HL-60 (cell line): ENCODE results near the gene ITGA8.

ENCODE experiments used
- DNase-seq, 2 experiments: peaks; one replicate each; pipeline ENCODE4 v3.0.0-alpha.2; 2010 to 2020; ENCODE audit warnings: low read depth in 1 of 2, low spot score in 1 of 2
- H3K27ac ChIP-seq: fragments of 250-450 bp; sonication (Bioruptor Pico); replicated peaks from 2 replicates; pipeline ENCODE4 v1.5.1; 2020; ENCODE audit warnings: mild to moderate bottlenecking, moderate library complexity
- H3K27me3 ChIP-seq: fragments of 250-450 bp; sonication (Bioruptor Pico); 2 replicates; pipeline ENCODE4 v1.5.1; 2021; ENCODE audit warnings: mild to moderate bottlenecking, moderate library complexity; ENCODE audit not compliant: insufficient read depth, poor library complexity, severe bottlenecking
- H3K4me3 ChIP-seq: replicated peaks from 2 replicates; pipeline ENCODE4 v1.5.1; 2011; ENCODE audit warnings: mild to moderate bottlenecking, control low read depth, low read length; ENCODE audit not compliant: insufficient read depth
- CTCF ChIP-seq: IDR thresholded peaks from one replicate; pipeline ENCODE4 v1.5.1; 2011; ENCODE audit warnings: low read length, control low read depth, inconsistent platforms; ENCODE audit not compliant: insufficient read depth
- GABPA ChIP-seq: IDR thresholded peaks from 2 replicates; pipeline ENCODE4 v1.6.1; 2012; ENCODE audit warnings: low read depth
- POLR2AphosphoS5 ChIP-seq: IDR thresholded peaks from 2 replicates; pipeline ENCODE4 v1.6.1; 2012; ENCODE audit warnings: low read depth
- SPI1 ChIP-seq: IDR thresholded peaks from 2 replicates; pipeline ENCODE4 v1.6.1; 2012; ENCODE audit warnings: low read depth, mild to moderate bottlenecking, borderline replicate concordance
- TF ChIP-seq, protein P1 (sequence below): IDR thresholded peaks from 2 replicates; pipeline ENCODE4 v1.6.1; 2012; ENCODE audit warnings: low read depth; ENCODE audit not compliant: insufficient replicate concordance

ITGA8 gene

DNA sequence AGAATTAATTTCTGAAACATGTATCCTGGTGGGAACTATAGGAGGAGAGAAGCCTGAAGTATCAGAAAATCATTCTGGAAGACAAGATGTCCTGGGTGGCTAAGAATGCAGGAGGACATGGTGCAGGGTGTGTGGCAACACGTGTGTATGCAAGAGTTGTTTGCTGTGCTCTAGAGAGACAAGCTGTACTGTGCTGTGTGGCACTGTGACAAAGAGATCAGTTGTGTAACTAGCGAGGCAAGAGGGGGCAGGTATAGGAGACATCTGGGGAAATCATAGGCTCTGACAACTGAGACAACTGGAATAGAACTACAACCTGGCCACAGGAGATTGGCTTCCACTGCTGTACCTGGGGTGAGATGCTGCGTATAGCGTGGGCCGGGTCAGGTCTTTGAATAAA, 9.3 kb downstream of the ITGA8 start:
- TF ChIP-seq CTCF, result no peak
- TF ChIP-seq GABPA, result no peak
- no peak for TF ChIP-seq POLR2AphosphoS5
- no peak for TF ChIP-seq SPI1
- TF ChIP-seq, protein P1, sequence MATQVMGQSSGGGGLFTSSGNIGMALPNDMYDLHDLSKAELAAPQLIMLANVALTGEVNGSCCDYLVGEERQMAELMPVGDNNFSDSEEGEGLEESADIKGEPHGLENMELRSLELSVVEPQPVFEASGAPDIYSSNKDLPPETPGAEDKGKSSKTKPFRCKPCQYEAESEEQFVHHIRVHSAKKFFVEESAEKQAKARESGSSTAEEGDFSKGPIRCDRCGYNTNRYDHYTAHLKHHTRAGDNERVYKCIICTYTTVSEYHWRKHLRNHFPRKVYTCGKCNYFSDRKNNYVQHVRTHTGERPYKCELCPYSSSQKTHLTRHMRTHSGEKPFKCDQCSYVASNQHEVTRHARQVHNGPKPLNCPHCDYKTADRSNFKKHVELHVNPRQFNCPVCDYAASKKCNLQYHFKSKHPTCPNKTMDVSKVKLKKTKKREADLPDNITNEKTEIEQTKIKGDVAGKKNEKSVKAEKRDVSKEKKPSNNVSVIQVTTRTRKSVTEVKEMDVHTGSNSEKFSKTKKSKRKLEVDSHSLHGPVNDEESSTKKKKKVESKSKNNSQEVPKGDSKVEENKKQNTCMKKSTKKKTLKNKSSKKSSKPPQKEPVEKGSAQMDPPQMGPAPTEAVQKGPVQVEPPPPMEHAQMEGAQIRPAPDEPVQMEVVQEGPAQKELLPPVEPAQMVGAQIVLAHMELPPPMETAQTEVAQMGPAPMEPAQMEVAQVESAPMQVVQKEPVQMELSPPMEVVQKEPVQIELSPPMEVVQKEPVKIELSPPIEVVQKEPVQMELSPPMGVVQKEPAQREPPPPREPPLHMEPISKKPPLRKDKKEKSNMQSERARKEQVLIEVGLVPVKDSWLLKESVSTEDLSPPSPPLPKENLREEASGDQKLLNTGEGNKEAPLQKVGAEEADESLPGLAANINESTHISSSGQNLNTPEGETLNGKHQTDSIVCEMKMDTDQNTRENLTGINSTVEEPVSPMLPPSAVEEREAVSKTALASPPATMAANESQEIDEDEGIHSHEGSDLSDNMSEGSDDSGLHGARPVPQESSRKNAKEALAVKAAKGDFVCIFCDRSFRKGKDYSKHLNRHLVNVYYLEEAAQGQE, result no peak
- DNase-seq, result no peak
- Histone ChIP-seq H3K4me3 (no peak overlapping the region), H3K27me3 (no peaks in the 10 kb centered on the region), H3K27ac (no peak overlapping the region)

- TF ChIP-seq SPI1 (no peak), GABPA (no peak), CTCF (no peak)
- H3K27ac ChIP-seq, result no peak overlapping the region
- H3K27me3 ChIP-seq, result no peaks in the 10 kb centered on the region
- H3K4me3 ChIP-seq, result no peak overlapping the region
- DNase-seq, result no peak
These were observed 14.4 kb downstream of the ITGA8 start for GRCh38 chr10:15705298-15705697.

DNA sequence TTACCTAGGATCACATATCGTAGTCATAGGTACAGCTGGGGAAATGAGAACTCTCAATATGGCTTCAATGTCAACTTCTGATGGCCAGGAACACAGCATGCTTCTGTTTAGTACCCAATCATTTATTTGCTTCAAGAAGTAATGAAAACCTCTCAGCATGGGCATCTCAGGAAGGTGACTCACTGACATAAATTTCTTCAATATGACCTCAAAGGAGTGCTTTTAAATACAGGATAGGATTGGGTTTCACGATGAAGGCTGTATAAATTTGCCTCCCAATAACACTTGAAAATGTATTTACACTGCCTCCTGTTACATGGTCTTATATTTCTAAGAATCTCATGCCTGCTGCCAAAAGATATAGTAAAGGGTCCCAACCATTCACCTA, 15.1 kb downstream of the ITGA8 start:
- DNase-seq, result no peak
- Histone ChIP-seq H3K4me3 (no peak overlapping the region), H3K27me3 (no peaks in the 10 kb centered on the region), H3K27ac (no peak overlapping the region)
- TF ChIP-seq GABPA, result no peak
- TF ChIP-seq SPI1, result no peak
- TF ChIP-seq, protein P1, result no peak
- no peak for TF ChIP-seq CTCF
- TF ChIP-seq POLR2AphosphoS5, result no peak

DNA sequence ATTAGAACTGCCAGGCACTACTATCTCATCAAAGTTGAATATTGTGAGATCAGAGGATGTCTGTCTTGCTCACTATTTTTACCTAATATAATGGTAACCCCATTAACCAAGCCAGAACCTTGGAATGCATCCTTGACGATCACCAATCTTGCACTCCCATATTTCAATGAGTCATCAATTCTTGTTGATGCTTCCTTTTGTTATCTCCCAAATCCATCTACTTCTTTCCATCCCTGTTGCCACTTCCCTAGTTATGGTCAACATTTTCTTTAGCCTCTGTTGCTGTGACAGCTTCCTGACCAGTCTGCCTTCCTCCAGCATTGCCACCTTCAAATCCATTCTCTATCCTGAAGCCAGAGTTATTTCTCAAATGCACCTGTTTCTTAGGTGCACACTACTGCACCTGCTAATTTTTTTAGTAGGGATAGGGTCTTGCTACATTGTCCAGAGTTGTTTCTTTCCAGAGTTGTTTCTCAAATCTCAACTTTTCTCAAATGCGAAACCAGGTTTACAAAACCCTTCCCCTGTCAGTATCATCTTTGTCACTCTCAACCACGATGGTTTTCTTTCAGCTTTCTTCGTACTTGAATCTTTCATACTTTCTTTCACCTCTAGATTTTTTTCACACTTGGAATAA, 15.7 kb downstream of the ITGA8 start:
- no peak overlapping the region for H3K27ac ChIP-seq

More for the DNA sequence above, 15.7 kb downstream of the ITGA8 start:
- DNase-seq, result no peak
- TF ChIP-seq CTCF (no peak), POLR2AphosphoS5 (no peak), GABPA (no peak), SPI1 (no peak)
- TF ChIP-seq, protein P1, result no peak
- H3K4me3 ChIP-seq, result no peak overlapping the region
- H3K27me3 ChIP-seq, result no peaks in the 10 kb centered on the region
